RCC 7860 (cell line): Measurements from ENCODE around the gene CASD1.

ENCODE experiments used
- DNase-seq: peaks from one replicate; pipeline ENCODE4 v3.0.0-alpha.2; 2015; ENCODE audit warnings: low spot score
- FAIRE-seq: peaks from 2 replicates; lab custom pipeline; 2012; peaks lifted over from hg19 to GRCh38; lab: Jason Lieb, UNC

The CASD1 gene

GRCh38 chr7:94578614-94579013 is 69.0 kb downstream of the CASD1 start:
- DNase-seq (no peak), FAIRE-seq (no peak)

GRCh38 chr7:94579470-94579869 is 69.9 kb downstream of the CASD1 start:
- DNase-seq (no peak), FAIRE-seq (no peak)

- FAIRE-seq (no peak), DNase-seq (no peak)
These were observed 71.0 kb downstream of the CASD1 start for GRCh38 chr7:94580601-94581000.

- DNase-seq, result no peak
- FAIRE-seq, result no peak
These were observed 74.5 kb downstream of the CASD1 start for GRCh38 chr7:94584113-94584512.

GRCh38 chr7:94588075-94588474 is 78.5 kb downstream of the CASD1 start:
- FAIRE-seq, result no peak
- no peak for DNase-seq

- peak; percentile 18 for FAIRE-seq
- DNase-seq, result no peak
These were observed 81.0 kb downstream of the CASD1 start for GRCh38 chr7:94590526-94591162.

GRCh38 chr7:94591176-94591575 is 81.6 kb downstream of the CASD1 start:
- DNase-seq, result no peak
- no peak for FAIRE-seq

- DNase-seq (no peak), FAIRE-seq (no peak)
These were observed 85.3 kb downstream of the CASD1 start for GRCh38 chr7:94594882-94595281.

GRCh38 chr7:94595717-94596116 is 86.1 kb downstream of the CASD1 start:
- FAIRE-seq (no peak), DNase-seq (no peak)

- DNase-seq (no peak), FAIRE-seq (no peak)
These were observed 90.7 kb downstream of the CASD1 start for GRCh38 chr7:94600267-94600666.

- DNase-seq, result no peak
These were observed 92.6 kb downstream of the CASD1 start for GRCh38 chr7:94602181-94602580.

GRCh38 chr7:94605031-94605430 is 95.4 kb downstream of the CASD1 start:
- DNase-seq (no peak), FAIRE-seq (no peak)

More at GRCh38 chr7:94602181-94602580, 92.6 kb downstream of the CASD1 start:
- FAIRE-seq, result no peak
